Activated CD8-positive, alpha-beta memory T cell treated with anti-CD3 and anti-CD28 coated beads for 36 hours (primary cell): Measurements from ENCODE around the gene SCGB1D4. TPM values are rescaled to one million over a fixed set of nuclear protein-coding genes. Genes with fewer than 3 reads are reported as not detected.

Experiments
- CTCF ChIA-PET: fragments of 350-600 bp; sonication (Branson Sonifier 250); formaldehyde crosslinking; loops from one replicate; lab custom pipeline; 2021; ENCODE audit warnings: antibody characterized with exemption; lab: Charles Lee
- POLR2A ChIA-PET: fragments of 350-600 bp; sonication (Branson Sonifier 250); formaldehyde crosslinking; loops from one replicate; lab custom pipeline; 2021; ENCODE audit warnings: antibody characterized with exemption; lab: Charles Lee
- total RNA-seq, 2 experiments: library from RNA; stranded (reverse); gene quantifications; one replicate each; pipeline ENCODE4 v1.2.3, GENCODE V29; 2021

The SCGB1D4 gene
- total RNA-seq, 2 experiments from 2014 or later, result not detected

GRCh38 chr11:62307950-62308349 lies 9.1 kb upstream of the SCGB1D4 start:
- CTCF ChIA-PET, result no interaction called here
- POLR2A ChIA-PET, result no interaction called here

GRCh38 chr11:62306227-62306626 lies 7.4 kb upstream of the SCGB1D4 start:
- CTCF ChIA-PET, result interaction anchor here (0.6 kb wide), 1 partner anchor 720 kb away, joined by 4 read pairs; no protein-coding TSS in a partner anchor
- POLR2A ChIA-PET, result interaction anchor here (0.7 kb wide), 1 partner anchor 17 kb away, joined by 3 read pairs; no protein-coding TSS in a partner anchor

GRCh38 chr11:62295504-62295903 lies 3.4 kb downstream of the SCGB1D4 start:
- ChIA-PET POLR2A (no interaction called here), CTCF (no interaction called here)

- POLR2A ChIA-PET, result no interaction called here
- CTCF ChIA-PET, result no interaction called here
Observed at GRCh38 chr11:62280452-62280851, 18.4 kb downstream of the SCGB1D4 start.

- ChIA-PET POLR2A (no interaction called here), CTCF (no interaction called here)
Observed at GRCh38 chr11:62273789-62274275, 25.0 kb downstream of the SCGB1D4 start.

GRCh38 chr11:62273284-62273683 lies 25.6 kb downstream of the SCGB1D4 start:
- ChIA-PET POLR2A (no interaction called here), CTCF (no interaction called here)

- CTCF ChIA-PET, result no interaction called here
- POLR2A ChIA-PET, result no interaction called here
Observed at GRCh38 chr11:62269654-62270278, 29.1 kb downstream of the SCGB1D4 start, which contains the start of gene SCGB2A2. Gene SCGB2A2, plus strand, starts transcription at chr11:62270158. Its CDS starts 59 bp downstream, at chr11:62270217.

- ChIA-PET POLR2A (no interaction called here), CTCF (no interaction called here)
Observed at GRCh38 chr11:62267576-62267975, 31.3 kb downstream of the SCGB1D4 start.

- ChIA-PET CTCF (no interaction called here), POLR2A (interaction anchor here (0.5 kb wide), 1 partner anchor 614 kb away, joined by 3 read pairs; no protein-coding TSS in a partner anchor)
Observed at GRCh38 chr11:62267050-62267449, 31.8 kb downstream of the SCGB1D4 start.

GRCh38 chr11:62266558-62266957 lies 32.3 kb downstream of the SCGB1D4 start:
- CTCF ChIA-PET, result interaction anchor here (0.6 kb wide), 1 partner anchor 29 kb away, joined by 3 read pairs; no protein-coding TSS in a partner anchor

GRCh38 chr11:62264004-62264403 lies 34.9 kb downstream of the SCGB1D4 start:
- CTCF ChIA-PET, result no interaction called here
- POLR2A ChIA-PET, result no interaction called here

More at GRCh38 chr11:62266558-62266957, 32.3 kb downstream of the SCGB1D4 start:
- POLR2A ChIA-PET, result interaction anchor here (0.5 kb wide), 1 partner anchor 613 kb away, joined by 3 read pairs; no protein-coding TSS in a partner anchor

GRCh38 chr11:62260261-62260953 lies 38.5 kb downstream of the SCGB1D4 start:
- CTCF ChIA-PET, result no interaction called here
- POLR2A ChIA-PET, result no interaction called here

- ChIA-PET CTCF (no interaction called here), POLR2A (no interaction called here)
Observed at GRCh38 chr11:62256281-62256680, 42.6 kb downstream of the SCGB1D4 start.

GRCh38 chr11:62253999-62254542 lies 44.8 kb downstream of the SCGB1D4 start:
- CTCF ChIA-PET, result no interaction called here

GRCh38 chr11:62251698-62252097 lies 47.2 kb downstream of the SCGB1D4 start:
- ChIA-PET CTCF (no interaction called here), POLR2A (no interaction called here)

More at GRCh38 chr11:62253999-62254542, 44.8 kb downstream of the SCGB1D4 start:
- POLR2A ChIA-PET, result no interaction called here

Other genes with a start within 250 kb of the SCGB1D4 start
- gene INCENP, start 175.1 kb downstream of the SCGB1D4 start, total RNA-seq, result 10 to 100 TPM; 81.8 to 84.0 TPM
- gene SCGB1D1, start 108.9 kb downstream of the SCGB1D4 start, total RNA-seq, result not detected
- not detected for gene SCGB2A1, start 90.4 kb downstream of the SCGB1D4 start, total RNA-seq
- gene SCGB1D2, start 56.8 kb downstream of the SCGB1D4 start, total RNA-seq, result not detected
- not detected for gene SCGB2A2, start 28.9 kb downstream of the SCGB1D4 start, total RNA-seq
- 10 to 100 TPM in 1 of 2 experiments, 1 to 10 TPM in 1; 6.8 to 10.4 TPM for gene ASRGL1, start 38.4 kb upstream of the SCGB1D4 start, total RNA-seq
- not detected for gene SCGB1A1, start 120.0 kb upstream of the SCGB1D4 start, total RNA-seq
- gene AHNAK, start 247.7 kb upstream of the SCGB1D4 start, total RNA-seq, result 10 to 100 TPM; 70.7 to 75.1 TPM